Measurements from ENCODE around the gene IRF2BPL. TPM values are rescaled to one million over a fixed set of nuclear protein-coding genes. Genes with fewer than 3 reads are reported as not detected.

IRF2BPL gene
- total and polyA plus RNA-seq, 9 of the 15 experiments (the other 6 are each of a cell fraction or from before 2014, with no cell fraction given) = 0.52 to 21.6 (median 2.5) TPM

DNA sequence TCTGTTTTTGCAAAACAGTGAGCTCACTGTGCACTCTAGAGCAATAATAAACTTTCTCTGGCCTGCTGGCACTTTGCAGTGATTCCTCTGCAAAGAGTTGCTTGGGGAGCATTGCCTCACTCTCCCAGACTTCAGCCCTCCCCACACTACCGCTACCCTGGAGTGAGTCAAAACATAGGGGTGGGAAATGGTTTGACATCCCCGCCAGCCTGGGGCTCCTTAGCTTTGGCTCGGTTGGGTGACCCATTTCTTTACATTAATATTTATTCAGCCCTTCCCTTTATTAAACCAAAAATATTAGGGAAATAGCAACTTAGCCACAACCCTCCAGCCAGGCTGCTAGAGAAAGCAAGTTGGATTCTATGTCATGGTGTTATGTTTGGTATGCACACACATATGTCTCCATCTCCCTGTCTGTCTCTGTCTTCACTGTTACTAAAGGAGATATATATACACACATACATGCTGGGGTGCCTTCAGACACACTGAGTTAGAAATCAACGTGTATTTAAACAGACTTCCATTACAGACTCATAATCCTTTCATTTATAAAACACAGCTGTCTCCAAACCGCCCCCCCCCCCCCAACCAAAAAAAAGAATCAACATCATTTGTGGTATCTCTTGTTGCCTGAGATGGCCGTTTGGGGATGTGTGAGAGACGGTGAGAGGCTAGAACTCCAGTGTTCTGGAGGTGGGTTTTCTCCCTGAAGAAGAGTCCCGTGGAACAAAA, 3.4 kb upstream of the IRF2BPL start:
- H3K27ac ChIP-seq (ENCODE audit: extremely low read depth, low read depth, low read length) = no peak overlapping the region
- ATAC-seq = no peak
- no peak overlapping the region for H3K9ac ChIP-seq (ENCODE audit: insufficient read depth in 1 of 2, low read depth in 2 of 2, low read length in 2 of 2)
- no peak overlapping the region for H3K4me2 ChIP-seq (ENCODE audit: insufficient read depth, low read length)
- peaks cover 13% of the 10 kb centered on the region for H3K79me2 ChIP-seq (ENCODE audit: control insufficient read depth, insufficient read depth, low read length)
- BruUV-seq (replicated peaks) = no TSS peak
- no peak for DNase-seq (ENCODE audit: extremely low read depth in 1 of 4, low spot score in 3 of 4)
- H4K20me1 ChIP-seq (replicated peaks; ENCODE audit: control insufficient read depth, insufficient read depth, low read length) = no peaks in the 10 kb centered on the region
- H3K4me3 ChIP-seq = no peak overlapping the region
- WGBS (ENCODE audit: insufficient coverage, low coverage, missing lambda C conversion rate) = 39% methylated on average over 7 of the region's 8 CpGs
- no peaks in the 10 kb centered on the region for H3K36me3 ChIP-seq (ENCODE audit: control insufficient read depth, insufficient read depth, low read length)
- intact Hi-C loops (cut with micrococcal nuclease) (no loop called here), in situ Hi-C loops (cut with MboI) (no loop called here)
- H3K9me1 ChIP-seq (ENCODE audit: control insufficient read depth, insufficient read depth, low read length) = no peaks in the 10 kb centered on the region
- H2AFZ ChIP-seq (ENCODE audit: low read depth, low read length) = no peak overlapping the region
- peaks cover 10 to 39% of the 10 kb centered on the region in 2 experiments; a peak in 4 of 5 replicates for H3K4me1 ChIP-seq (replicated peaks in 1 of 2; ENCODE audit: control insufficient read depth in 2 of 2, insufficient read depth in 2 of 2, low read length in 2 of 2)
- H3K27me3 ChIP-seq (ENCODE audit: control insufficient read depth in 2 of 2, insufficient read depth in 2 of 2, low read length in 2 of 2) = no peaks in the 10 kb centered on the region
- H3K9me3 ChIP-seq (replicated peaks; ENCODE audit: control insufficient read depth, insufficient read depth, low read depth, low read length) = no peaks in the 10 kb centered on the region
- no peak for FAIRE-seq
- TF ChIP-seq ZNF445 (CRISPR knock-in tag; IDR thresholded peaks at IDR 0.05; ENCODE audit: low read depth) = no peak
- 0 out of 2 replicates have a peak, but pooled peaks have one; percentile 24 for TF ChIP-seq ZBTB33 (CRISPR knock-in tag; IDR thresholded peaks at IDR 0.05)
- no peak for TF ChIP-seq KHSRP (IDR thresholded peaks at IDR 0.05)
- POLR2A ChIA-PET = no interaction called here
- CTCF ChIA-PET (ENCODE audit: low intra/inter-chr PET ratio) = no interaction called here

Data from K562 (cell line).